AG10803 (cell line): Measurements from ENCODE around the gene MAGI1.
"Not testable (repeated sequence)": the region's sequence is repeated elsewhere in the genome, so short reads cannot be mapped to it uniquely, and the experiment has no call there.

ENCODE experiments used
- DNase-seq: peaks from one replicate; pipeline ENCODE4 v3.0.0; 2010; ENCODE audit warnings: low read depth
- H3K4me3 ChIP-seq: 2 replicates; pipeline ENCODE4 v1.5.1; 2011; ENCODE audit warnings: mild to moderate bottlenecking, low read length, control low read depth
- CTCF ChIP-seq: conservative IDR thresholded peaks from 2 replicates; pipeline ENCODE4 v1.5.1; 2011; ENCODE audit warnings: mild to moderate bottlenecking, low read length, control low read depth, inconsistent platforms

The MAGI1 gene

GRCh38 chr3:65869798-65870197 is 168.9 kb downstream of the MAGI1 start:
- no peak overlapping the region for H3K4me3 ChIP-seq
- TF ChIP-seq CTCF = no peak
- DNase-seq = no peak

- TF ChIP-seq CTCF = no peak
- no peak overlapping the region for H3K4me3 ChIP-seq
- no peak for DNase-seq
Observed at GRCh38 chr3:65867463-65868210, 171.1 kb downstream of the MAGI1 start.

- no peak for TF ChIP-seq CTCF
- DNase-seq = no peak
- H3K4me3 ChIP-seq = no peak overlapping the region
Observed at GRCh38 chr3:65864357-65864904, 174.3 kb downstream of the MAGI1 start.

GRCh38 chr3:65861718-65862117 is 177.0 kb downstream of the MAGI1 start:
- TF ChIP-seq CTCF = no peak
- DNase-seq = no peak
- H3K4me3 ChIP-seq = no peak overlapping the region

GRCh38 chr3:65859612-65860011 is 179.1 kb downstream of the MAGI1 start:
- DNase-seq = not testable (repeated sequence)

GRCh38 chr3:65858749-65859148 is 180.0 kb downstream of the MAGI1 start:
- no peak overlapping the region for H3K4me3 ChIP-seq
- DNase-seq = no peak
- no peak for TF ChIP-seq CTCF

More at GRCh38 chr3:65859612-65860011, 179.1 kb downstream of the MAGI1 start:
- H3K4me3 ChIP-seq = not testable (repeated sequence)

- no peak for DNase-seq
- no peak overlapping the region for H3K4me3 ChIP-seq
- TF ChIP-seq CTCF = no peak
Observed at GRCh38 chr3:65857327-65857726, 181.4 kb downstream of the MAGI1 start.
